ENCODE data around the gene RNF113B. TPM values are rescaled to one million over a fixed set of nuclear protein-coding genes. Genes with fewer than 3 reads are reported as not detected.

RNF113B gene
- total RNA-seq, result not detected

- DNase-seq, result no peak
These were observed at the start of gene RNF113B for GRCh38 chr13:98176777-98177608. TSS of gene RNF113B (minus strand) at chr13:98177269. CDS start at chr13:98177236, 33 bp downstream.

DNA sequence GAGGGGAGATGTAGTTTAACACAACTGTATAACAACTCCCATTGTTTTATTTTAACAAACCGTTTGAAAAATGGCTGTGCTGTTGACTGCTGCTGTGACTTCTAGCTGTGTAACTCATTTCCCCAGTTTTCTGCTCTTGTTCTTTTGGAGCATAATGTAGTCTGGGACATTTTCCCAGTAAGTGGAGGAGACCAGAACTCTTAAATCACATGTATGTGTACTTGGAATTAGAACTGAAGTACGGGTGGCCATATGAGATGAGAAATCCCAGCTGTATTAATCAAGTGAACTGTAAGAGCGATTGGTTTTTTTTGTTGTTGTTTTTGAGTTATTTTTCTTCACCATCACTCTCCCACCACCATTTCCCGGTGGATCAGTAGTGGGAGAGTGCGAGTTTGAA, 49.4 kb upstream of the RNF113B start:
- no peak for DNase-seq

GRCh38 chr13:98225036-98225940, 48.2 kb upstream of the RNF113B start:
- peak; percentile 13 for DNase-seq

GRCh38 chr13:98224557-98224956, 47.5 kb upstream of the RNF113B start:
- DNase-seq, result no peak

GRCh38 chr13:98223741-98224140, 46.7 kb upstream of the RNF113B start:
- no peak for DNase-seq

DNA sequence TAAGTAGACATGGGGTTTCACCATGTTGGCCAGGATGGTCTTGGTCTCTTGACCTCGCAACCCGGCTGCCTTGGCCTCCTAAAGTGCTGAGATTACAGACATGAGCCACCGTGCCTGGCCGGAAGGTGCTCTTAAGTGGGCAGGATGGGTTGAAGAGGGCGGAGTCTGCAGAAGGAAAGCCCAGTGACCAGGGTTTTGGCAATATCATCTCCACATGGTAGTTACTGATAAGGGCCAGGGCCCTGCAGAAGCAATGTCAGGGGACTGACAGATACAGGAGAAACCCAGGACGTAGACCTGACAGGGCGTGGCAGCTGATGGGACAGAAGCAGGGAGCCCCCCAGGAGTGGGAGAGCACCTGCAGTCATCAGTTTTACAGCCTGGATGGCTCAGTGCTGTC, 45.7 kb upstream of the RNF113B start:
- DNase-seq, result no peak

DNA sequence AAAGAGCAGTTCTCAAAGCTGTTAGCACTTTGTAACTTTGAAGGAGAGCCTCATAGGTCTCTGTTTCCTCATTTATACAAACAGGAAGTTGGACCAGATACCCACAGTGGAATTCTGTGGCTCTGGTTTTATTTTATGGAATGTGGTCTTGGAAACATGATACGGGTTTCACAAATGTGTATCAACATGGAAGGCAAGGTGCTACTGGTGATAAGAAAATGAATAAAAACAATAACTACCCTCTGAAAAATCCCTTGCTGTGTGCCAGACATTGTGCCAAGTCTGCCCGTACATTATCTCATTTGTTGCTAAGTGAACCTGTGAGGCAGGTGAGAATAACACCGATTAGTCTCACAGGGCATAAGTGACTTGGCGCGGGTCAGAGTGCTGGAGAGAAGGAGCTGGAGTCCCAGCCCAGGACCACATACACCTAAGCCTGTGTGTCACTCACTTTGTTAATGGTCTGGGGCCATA, 45.0 kb upstream of the RNF113B start:
- DNase-seq, result no peak

- DNase-seq, result no peak
These were observed 44.2 kb upstream of the RNF113B start for GRCh38 chr13:98221234-98221633.

GRCh38 chr13:98220271-98220791, 43.3 kb upstream of the RNF113B start:
- DNase-seq, result no peak

DNA sequence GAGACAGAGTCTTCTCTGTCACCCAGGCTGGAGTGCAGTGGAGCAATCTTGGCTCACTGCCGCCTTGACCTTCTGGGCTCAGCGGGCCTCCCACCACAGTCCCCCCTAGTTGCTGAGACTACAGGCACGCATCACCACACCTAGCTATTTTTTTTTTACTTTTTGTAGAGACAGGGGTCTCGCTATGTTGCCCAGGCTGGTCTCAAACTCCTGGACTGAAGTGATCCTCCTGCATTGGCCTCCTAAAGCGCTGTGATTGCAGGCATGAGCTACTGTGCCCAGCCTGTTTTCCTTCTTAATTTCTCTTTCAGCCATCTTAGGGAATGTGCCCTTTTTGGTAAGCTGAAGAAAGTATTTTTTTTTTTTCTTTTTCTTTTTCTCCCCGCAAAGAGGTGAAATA, 42.6 kb upstream of the RNF113B start:
- DNase-seq, result no peak

- no peak for DNase-seq
These were observed 40.5 kb upstream of the RNF113B start for GRCh38 chr13:98217597-98217996.

DNA sequence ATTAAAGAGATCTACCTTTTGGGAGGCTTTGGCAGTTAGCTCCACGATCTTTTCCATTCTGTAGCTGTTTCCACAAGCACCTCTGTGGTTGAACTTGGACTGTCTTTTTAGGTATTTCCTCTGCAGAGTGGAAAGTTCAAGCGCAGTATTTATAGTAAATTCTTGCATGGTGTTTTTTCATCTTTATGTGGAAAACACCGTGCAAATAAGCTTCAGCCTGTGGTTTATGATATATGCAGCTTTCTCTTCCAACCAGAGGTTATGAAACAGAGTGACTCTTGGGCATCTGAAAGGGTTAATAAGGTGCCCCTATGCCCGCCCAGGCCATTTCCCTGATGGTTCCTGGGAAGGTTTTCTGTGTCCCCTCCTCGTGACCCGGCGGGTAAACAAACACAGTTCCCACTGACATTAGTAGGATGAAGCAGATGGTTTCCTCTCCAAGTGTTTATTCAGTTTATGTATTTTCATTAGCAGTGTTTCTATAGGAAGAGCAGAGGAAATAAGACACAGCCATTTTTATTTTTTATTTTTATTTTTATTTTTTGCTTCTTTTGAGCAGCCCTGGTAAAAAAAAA, 39.7 kb upstream of the RNF113B start:
- no peak for DNase-seq

GRCh38 chr13:98216135-98216565, 39.1 kb upstream of the RNF113B start:
- no peak for DNase-seq

GRCh38 chr13:98215508-98215907, 38.4 kb upstream of the RNF113B start:
- no peak for DNase-seq

DNA sequence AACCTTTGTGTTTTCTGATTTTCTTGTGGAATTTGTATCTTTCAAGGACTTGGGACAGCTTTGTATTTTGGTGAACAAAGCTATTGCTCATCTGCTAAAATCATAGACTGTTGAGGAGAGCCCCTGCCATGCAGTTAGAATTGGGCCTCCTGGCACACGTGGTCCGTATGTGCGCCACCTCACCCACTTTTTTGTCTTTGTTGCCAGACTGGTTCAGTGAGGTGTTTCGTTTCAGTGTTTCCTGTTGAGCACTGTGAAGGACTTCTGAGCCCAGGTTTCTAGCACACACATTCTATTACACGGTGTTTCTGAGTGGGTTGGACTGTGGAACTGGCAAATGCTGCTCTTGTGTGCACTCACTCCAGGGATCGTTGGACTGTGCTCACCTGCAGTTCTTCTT, 37.6 kb upstream of the RNF113B start:
- no peak for DNase-seq

- peak; percentile 58 for DNase-seq
These were observed 37.1 kb upstream of the RNF113B start for GRCh38 chr13:98214008-98214643.

DNA sequence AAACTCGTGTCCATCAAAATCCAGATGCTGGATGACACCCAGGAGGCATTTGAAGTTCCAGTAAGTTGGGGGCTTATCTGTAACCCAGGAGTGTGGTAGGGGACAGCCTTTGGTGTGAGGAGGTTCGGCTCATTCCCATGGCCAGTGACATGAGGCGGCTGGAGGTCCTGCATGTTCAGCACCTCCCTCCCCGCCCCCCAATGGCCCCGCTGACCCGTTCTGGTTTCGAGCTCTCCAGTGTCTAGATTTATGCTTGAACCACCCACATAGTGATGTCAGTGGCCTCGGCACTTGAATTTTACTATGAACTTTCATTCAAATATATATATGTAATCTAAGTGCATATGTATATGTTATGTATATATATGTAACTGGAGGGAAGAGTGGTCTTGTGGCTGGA, 36.3 kb upstream of the RNF113B start:
- no peak for DNase-seq

GRCh38 chr13:98212763-98213162, 35.7 kb upstream of the RNF113B start:
- DNase-seq, result no peak

GRCh38 chr13:98208606-98209005, 31.5 kb upstream of the RNF113B start:
- DNase-seq, result no peak

DNA sequence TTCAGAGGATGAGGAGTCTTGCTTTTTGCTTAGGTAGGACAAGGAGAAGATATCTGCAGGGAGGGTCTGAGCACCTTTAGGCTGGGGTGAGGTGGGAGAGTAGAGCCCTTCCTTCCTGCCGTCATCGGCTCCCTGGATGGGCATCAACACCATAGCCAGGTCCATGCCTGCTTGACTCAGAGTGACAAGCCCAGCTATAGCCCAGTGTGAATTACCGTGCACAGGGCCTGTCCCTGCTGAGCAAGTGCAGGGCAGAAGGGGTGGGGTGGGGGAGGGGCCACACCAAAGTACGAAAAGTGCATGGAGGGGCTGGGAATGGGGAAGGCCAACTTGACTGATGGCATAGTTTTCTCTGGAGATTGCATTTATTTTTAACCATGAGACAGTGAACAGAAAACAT, 30.3 kb upstream of the RNF113B start:
- no peak for DNase-seq

GRCh38 chr13:98206946-98207345, 29.9 kb upstream of the RNF113B start:
- no peak for DNase-seq

DNA sequence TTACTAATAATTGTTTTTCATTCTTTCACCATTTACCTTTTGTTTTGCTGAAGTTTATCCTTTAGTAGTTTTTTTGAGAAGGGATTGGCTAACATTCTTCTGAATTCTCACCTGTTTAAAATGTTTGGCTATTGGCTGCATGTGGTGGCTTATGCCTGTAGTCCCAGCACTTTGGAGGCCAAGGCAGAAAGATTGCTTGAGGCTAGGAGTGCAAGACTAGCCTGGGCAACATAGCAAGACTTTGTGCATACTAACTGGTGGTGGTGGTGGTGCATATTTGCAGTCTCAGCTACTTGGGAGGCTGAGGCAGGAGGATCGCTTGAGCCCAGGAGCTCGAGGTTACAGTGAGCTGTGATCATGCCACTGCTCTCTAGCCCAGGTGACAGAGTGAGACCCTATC, 27.5 kb upstream of the RNF113B start:
- no peak for DNase-seq
